HepG2 (cell line): Measurements from ENCODE around the gene FITM1. TPM values are rescaled to one million over a fixed set of nuclear protein-coding genes. Genes with fewer than 3 reads are reported as not detected.

ENCODE experiments used
- AGO1 ChIP-seq: fragments of 200-400 bp; formaldehyde crosslinking; IDR thresholded peaks from 2 replicates; pipeline ENCODE4 v1.6.1; 2017; ENCODE audit warnings: mild to moderate bottlenecking, low read depth, low read length, moderate library complexity; ENCODE audit not compliant: poor library complexity, severe bottlenecking
- AGO2 ChIP-seq: fragments of 200-400 bp; formaldehyde crosslinking; optimal IDR thresholded peaks from 2 replicates; pipeline ENCODE3; 2017; ENCODE audit warnings: mild to moderate bottlenecking, low read depth, low read length, moderate library complexity
- CBX1 ChIP-seq: IDR thresholded peaks from one replicate; pipeline ENCODE4 v1.6.1; 2016; ENCODE audit warnings: antibody characterized with exemption, low read depth
- DNMT1 ChIP-seq: sonication (generic); formaldehyde crosslinking; IDR thresholded peaks from 2 replicates; pipeline ENCODE4 v1.5.1; 2020; ENCODE audit warnings: mild to moderate bottlenecking, missing genetic modification reagents
- EEA1 ChIP-seq: sonication (generic); formaldehyde crosslinking; IDR thresholded peaks from 2 replicates; pipeline ENCODE4 v1.5.1; 2020; ENCODE audit warnings: mild to moderate bottlenecking, missing genetic modification reagents, borderline replicate concordance
- HDAC1 ChIP-seq: sonication (generic); formaldehyde crosslinking; IDR thresholded peaks from 2 replicates; pipeline ENCODE4 v1.5.1; 2020; ENCODE audit warnings: mild to moderate bottlenecking, missing genetic modification reagents
- HNRNPLL ChIP-seq: fragments of 200-400 bp; formaldehyde crosslinking; IDR thresholded peaks from 2 replicates; pipeline ENCODE4 v1.6.1; 2017; ENCODE audit warnings: mild to moderate bottlenecking, low read depth, low read length; ENCODE audit not compliant: poor library complexity, severe bottlenecking
- MAFF ChIP-seq: IDR thresholded peaks from 2 replicates; pipeline ENCODE4 v1.6.1; 2011; ENCODE audit warnings: low read depth, low read length, improper control_type of control experiment
- MTA1 ChIP-seq: sonication (generic); formaldehyde crosslinking; IDR thresholded peaks from 2 replicates; pipeline ENCODE4 v1.4.0; 2020; ENCODE audit warnings: missing genetic modification reagents, mild to moderate bottlenecking, borderline replicate concordance
- MXD1 ChIP-seq: sonication (generic); formaldehyde crosslinking; IDR thresholded peaks from 2 replicates; pipeline ENCODE4 v1.4.0; 2020; ENCODE audit warnings: mild to moderate bottlenecking, missing genetic modification reagents
- MYPOP ChIP-seq: sonication (generic); formaldehyde crosslinking; IDR thresholded peaks from 2 replicates; pipeline ENCODE4 v1.8.1; 2023; ENCODE audit warnings: mild to moderate bottlenecking, moderate library complexity, missing genetic modification reagents
- PCBP1 ChIP-seq: fragments of 200-400 bp; formaldehyde crosslinking; IDR thresholded peaks from 2 replicates; pipeline ENCODE4 v1.6.1; 2017; ENCODE audit warnings: mild to moderate bottlenecking, low read depth, low read length, borderline replicate concordance
- PHF8 ChIP-seq: sonication (generic); formaldehyde crosslinking; IDR thresholded peaks from 2 replicates; pipeline ENCODE4 v1.5.0; 2020; ENCODE audit warnings: missing genetic modification reagents
- RBAK ChIP-seq: sonication (generic); formaldehyde crosslinking; IDR thresholded peaks from 2 replicates; pipeline ENCODE4 v1.5.1; 2020; ENCODE audit warnings: mild to moderate bottlenecking, missing genetic modification reagents
- SIX4 ChIP-seq: sonication (generic); formaldehyde crosslinking; IDR thresholded peaks from 2 replicates; pipeline ENCODE4 v1.4.0; 2020; ENCODE audit warnings: missing genetic modification reagents
- ZBTB25 ChIP-seq: IDR thresholded peaks from 2 replicates; pipeline ENCODE4 v1.6.1; 2018; ENCODE audit warnings: missing genetic modification reagents
- ZNF260 ChIP-seq: sonication (generic); formaldehyde crosslinking; IDR thresholded peaks from 2 replicates; pipeline ENCODE4 v1.4.0; 2020; ENCODE audit warnings: missing genetic modification reagents, low read depth, mild to moderate bottlenecking, borderline replicate concordance
- ZNF296 ChIP-seq: sonication (generic); formaldehyde crosslinking; conservative IDR thresholded peaks from 2 replicates; pipeline ENCODE4 v1.5.0; 2020; ENCODE audit warnings: mild to moderate bottlenecking, missing genetic modification reagents
- ZNF572 ChIP-seq: sonication (generic); formaldehyde crosslinking; IDR thresholded peaks from 2 replicates; pipeline ENCODE4 v1.5.1; 2020; ENCODE audit warnings: mild to moderate bottlenecking, missing genetic modification reagents
- ZNF576 ChIP-seq: sonication (generic); formaldehyde crosslinking; IDR thresholded peaks from 2 replicates; pipeline ENCODE4 v1.4.0; 2020; ENCODE audit warnings: mild to moderate bottlenecking, missing genetic modification reagents
- ZNF800 ChIP-seq: sonication (generic); formaldehyde crosslinking; IDR thresholded peaks from 2 replicates; pipeline ENCODE4 v1.4.0; 2020; ENCODE audit warnings: missing genetic modification reagents
- ZNF878 ChIP-seq: sonication (generic); formaldehyde crosslinking; IDR thresholded peaks from 2 replicates; pipeline ENCODE4 v1.8.1; 2023; ENCODE audit warnings: mild to moderate bottlenecking, missing genetic modification reagents, moderate library complexity
- polyA plus RNA-seq, 8 experiments: library from polyadenylated mRNA; depleted of rRNA in 3 of 8; stranded (reverse) in 7 of 8; unstranded in 1 of 8; fragments of >200 nt; fragmentation: Illumina TruSeq in 4 of 8; extraction: Trizol in 4 of 8; gene quantifications; 2 replicates each; pipeline versions ENCODE4 v1.2.1 to v1.2.3, GENCODE V29; 2011 to 2016; ENCODE audit warnings: low read depth in 4 of 8, missing spikeins in 1 of 8, mixed read lengths in 1 of 8; ENCODE audit not compliant: insufficient read depth in 1 of 8
- total RNA-seq, 5 experiments: library from RNA; depleted of rRNA; stranded (reverse); fragments of >200 nt; fragmentation: Illumina TruSeq; extraction: Trizol; gene quantifications; 2 replicates each; pipeline ENCODE4 v1.2.3, GENCODE V29; 2016; ENCODE audit warnings: low read depth in 1 of 5

FITM1 gene
- total and polyA plus RNA-seq, 2 of the 13 experiments (the other 11 are each of a cell fraction or from before 2014, with no cell fraction given), result 2.7 to 5.8 TPM

- TF ChIP-seq ZNF800 (CRISPR knock-in tag) (no peak), ZNF260 (CRISPR knock-in tag) (no peak), ZNF296 (CRISPR knock-in tag) (no peak), CBX1 (no peak), AGO1 (peak; percentile 66), ZNF576 (CRISPR knock-in tag) (no peak), MAFF (no peak), PHF8 (CRISPR knock-in tag) (no peak), PCBP1 (peak; percentile 48; the same call in 1 of the 2 replicates), EEA1 (CRISPR knock-in tag) (no peak), HNRNPLL (peak; percentile 37), DNMT1 (0 out of 2 replicates have a peak, but pooled peaks have one; percentile 24), RBAK (no peak), SIX4 (CRISPR knock-in tag) (no peak), ZNF878 (no peak), AGO2 (peak; percentile 95), HDAC1 (no peak), ZBTB25 (CRISPR knock-in tag) (no peak), MXD1 (0 out of 2 replicates have a peak, but pooled peaks have one; percentile 33), MYPOP (no peak), ZNF572 (CRISPR knock-in tag) (peak; percentile 50; the same call in 1 of the 2 replicates), MTA1 (peak; percentile 47; the same call in 1 of the 2 replicates)
Measured at GRCh38 chr14:24171422-24172260, 41.2 kb downstream of the FITM1 start, which contains the start of gene REC8 (continued).
